ENCODE results near the gene CFTR. TPM values are rescaled to one million over a fixed set of nuclear protein-coding genes. Genes with fewer than 3 reads are reported as not detected.

Gene CFTR
- total and polyA plus RNA-seq, 9 of the 15 experiments (the other 6 are each of a cell fraction or from before 2014, with no cell fraction given) = 0.20 TPM; not detected in 8

DNA sequence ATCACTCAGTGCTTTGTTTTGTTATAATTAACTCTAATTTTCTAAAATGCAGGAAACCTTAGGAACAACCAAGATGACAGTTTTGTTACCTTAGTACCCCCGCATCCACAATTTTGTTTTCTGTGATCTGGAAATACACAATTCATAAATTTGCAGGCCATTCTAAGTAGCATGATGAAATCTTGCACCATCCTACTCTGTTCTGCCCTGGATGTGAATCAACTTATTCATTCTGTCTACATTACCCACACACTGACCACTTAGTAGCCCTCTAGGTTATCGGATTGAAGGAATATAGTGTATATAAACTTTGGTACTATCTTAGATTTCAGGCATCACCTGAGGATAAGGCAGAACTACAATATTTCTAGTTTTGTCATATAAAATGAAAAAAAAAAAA, 237.5 kb downstream of the CFTR start:
- no peak for TF ChIP-seq ZNF263 (CRISPR knock-in tag; IDR thresholded peaks at IDR 0.05; ENCODE audit: borderline replicate concordance)
- TF ChIP-seq, protein P1, sequence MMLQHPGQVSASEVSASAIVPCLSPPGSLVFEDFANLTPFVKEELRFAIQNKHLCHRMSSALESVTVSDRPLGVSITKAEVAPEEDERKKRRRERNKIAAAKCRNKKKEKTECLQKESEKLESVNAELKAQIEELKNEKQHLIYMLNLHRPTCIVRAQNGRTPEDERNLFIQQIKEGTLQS (IDR thresholded peaks at IDR 0.05) = peak; percentile 30; the same call in 1 of the 2 replicates
- TF ChIP-seq, protein P1 (CRISPR knock-in tag; conservative IDR thresholded peaks at IDR 0.05) = no peak
- 0 out of 2 replicates have a peak, but pooled peaks have one; percentile 16 for TF ChIP-seq CEBPG (CRISPR knock-in tag; IDR thresholded peaks at IDR 0.05)
- TF ChIP-seq CEBPG (tag; conservative IDR thresholded peaks at IDR 0.05 in 1 of 2, IDR thresholded peaks at IDR 0.05 in 1 of 2) = peak; percentile 69 to 77
- no peaks in the 10 kb centered on the region for H4K20me1 ChIP-seq (replicated peaks; ENCODE audit: control insufficient read depth, insufficient read depth, low read length)
- no peaks in the 10 kb centered on the region; a peak in 1 of 5 replicates for H3K4me1 ChIP-seq (replicated peaks in 1 of 2; ENCODE audit: control insufficient read depth in 2 of 2, insufficient read depth in 2 of 2, low read length in 2 of 2)
- POLR2A ChIA-PET = interaction anchor here (0.6 to 0.7 kb wide), 2 partner anchors 25 to 677 kb away, joined by 3 read pairs; no protein-coding TSS in a partner anchor
- no peak overlapping the region for H3K4me3 ChIP-seq
- CTCF ChIA-PET (ENCODE audit: low intra/inter-chr PET ratio) = no interaction called here
- intact Hi-C loops (cut with micrococcal nuclease) = loop anchor here (5.0 to 10.0 kb wide), 2 partner anchors 260 to 313 kb away; no protein-coding TSS in a partner anchor
- DNase-seq (ENCODE audit: extremely low read depth in 1 of 4, low spot score in 3 of 4) = no peak
- in situ Hi-C loops (cut with MboI) = no loop called here
- no TSS peak for BruUV-seq (replicated peaks)
- FAIRE-seq = no peak
- H3K9me3 ChIP-seq (replicated peaks; ENCODE audit: control insufficient read depth, insufficient read depth, low read depth, low read length) = no peaks in the 10 kb centered on the region
- H3K9me1 ChIP-seq (ENCODE audit: control insufficient read depth, insufficient read depth, low read length) = no peaks in the 10 kb centered on the region
- no peak overlapping the region for H3K27ac ChIP-seq (ENCODE audit: extremely low read depth, low read depth, low read length)
- no peaks in the 10 kb centered on the region for H3K79me2 ChIP-seq (ENCODE audit: control insufficient read depth, insufficient read depth, low read length)
- no peak overlapping the region for H3K4me2 ChIP-seq (ENCODE audit: insufficient read depth, low read length)
- WGBS (ENCODE audit: insufficient coverage, low coverage, missing lambda C conversion rate) = 4% methylated on average over 2 of the region's 2 CpGs
- peaks cover 0 to 3% of the 10 kb centered on the region in 2 experiments; a peak in 1 of 5 replicates for H3K27me3 ChIP-seq (ENCODE audit: control insufficient read depth in 2 of 2, insufficient read depth in 2 of 2, low read length in 2 of 2)
- no peaks in the 10 kb centered on the region for H3K36me3 ChIP-seq (ENCODE audit: control insufficient read depth, insufficient read depth, low read length)
- no peak overlapping the region for H3K9ac ChIP-seq (ENCODE audit: insufficient read depth in 1 of 2, low read depth in 2 of 2, low read length in 2 of 2)
- no peak for ATAC-seq
- no peak overlapping the region for H2AFZ ChIP-seq (ENCODE audit: low read depth, low read length)

Small RNA genes within 50 kb of the gene (small RNA-seq; reads per million reads assigned to genes)
- gene AC000111.1 = not detected
- gene AC000111.2 = not detected

Other genes starting within 250 kb of the CFTR start
- not detected in 2 replicates for gene WNT2, start 157.0 kb upstream of the CFTR start, total RNA-seq (2014; rRNA removed)
- gene WNT2, start 157.0 kb upstream of the CFTR start, total RNA-seq (2014; rRNA removed; fragmentation: Illumina TruSeq; extraction: Trizol) = not detected in 2 replicates
- not detected in 2 replicates for gene WNT2, start 157.0 kb upstream of the CFTR start, total RNA-seq (2015; rRNA removed; fragmentation: Illumina TruSeq; extraction: Trizol)
- gene WNT2, start 157.0 kb upstream of the CFTR start, total RNA-seq (2021) = not detected in 2 replicates
- not detected in 2 replicates for gene WNT2, start 157.0 kb upstream of the CFTR start, polyA plus RNA-seq (2011; rRNA removed)
- not detected in 2 replicates for gene WNT2, start 157.0 kb upstream of the CFTR start, polyA plus RNA-seq (2014; fragmentation: Illumina TruSeq; extraction: Trizol)
- under 1 TPM in 1 of 2 experiments, not detected in 1; 0.04 TPM for gene WNT2, start 157.0 kb upstream of the CFTR start, polyA plus RNA-seq (2014; fragmentation: Nextera tagmentation; extraction: Ambion mirVana)
- gene WNT2, start 157.0 kb upstream of the CFTR start, polyA plus RNA-seq (2014; rRNA removed) = not detected in 2 replicates
- 0.16 TPM in 1 of 2 replicates, not detected in the other for gene ASZ1, start 52.5 kb upstream of the CFTR start, total RNA-seq (2014; rRNA removed)
- not detected in 2 replicates for gene ASZ1, start 52.5 kb upstream of the CFTR start, total RNA-seq (2014; rRNA removed; fragmentation: Illumina TruSeq; extraction: Trizol)
- not detected in 2 replicates for gene ASZ1, start 52.5 kb upstream of the CFTR start, total RNA-seq (2015; rRNA removed; fragmentation: Illumina TruSeq; extraction: Trizol)
- gene ASZ1, start 52.5 kb upstream of the CFTR start, total RNA-seq (2021) = not detected in 2 replicates
- gene ASZ1, start 52.5 kb upstream of the CFTR start, polyA plus RNA-seq (2011; rRNA removed) = not detected in 2 replicates
- gene ASZ1, start 52.5 kb upstream of the CFTR start, polyA plus RNA-seq (2014; fragmentation: Illumina TruSeq; extraction: Trizol) = not detected in 2 replicates
- not detected for gene ASZ1, start 52.5 kb upstream of the CFTR start, polyA plus RNA-seq (2014; fragmentation: Nextera tagmentation; extraction: Ambion mirVana)
- not detected in 2 replicates for gene ASZ1, start 52.5 kb upstream of the CFTR start, polyA plus RNA-seq (2014; rRNA removed)